HT1080 (cell line): ENCODE measurements around the gene LIMS4. TPM values are rescaled to one million over a fixed set of nuclear protein-coding genes. Genes with fewer than 3 reads are reported as not detected.
"Not testable (repeated sequence)": the region's sequence is repeated elsewhere in the genome, so short reads cannot be mapped to it uniquely, and the experiment has no call there.

ENCODE experiments used
- DNase-seq: peaks from one replicate; pipeline ENCODE4 v3.0.0-alpha.2; 2015; ENCODE audit warnings: low read depth
- total RNA-seq: library from RNA; depleted of rRNA; stranded (reverse); fragments of >200 nt; shearing (Covaris generic); gene quantifications from 2 replicates; pipeline ENCODE4 v1.2.3, GENCODE V29; 2014

LIMS4 gene
- total RNA-seq, 1 experiment from 2014 or later = 0.18 TPM

DNA sequence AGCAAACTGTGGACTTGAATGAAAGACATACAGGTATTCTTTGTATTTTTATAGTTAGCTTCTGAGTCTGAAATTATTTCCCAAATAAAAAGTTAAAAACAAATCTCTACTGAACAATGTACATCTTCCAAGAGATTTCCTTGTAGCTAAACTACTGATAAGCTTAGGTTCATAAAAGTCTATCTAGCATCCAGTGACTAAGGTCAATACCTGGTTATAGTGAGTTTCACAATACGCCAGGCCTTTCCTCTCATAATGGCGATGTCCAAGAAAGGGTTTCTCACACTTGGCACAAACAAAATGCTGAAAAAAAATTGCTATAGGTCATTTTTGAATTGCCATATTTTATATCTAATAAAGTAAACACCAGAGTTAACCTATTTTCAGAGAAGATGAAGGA lies 21.7 kb downstream of the LIMS4 start:
- not testable (repeated sequence) for DNase-seq

GRCh38 chr2:110449127-110449947 lies 23.3 kb downstream of the LIMS4 start:
- not testable (repeated sequence) for DNase-seq

DNA sequence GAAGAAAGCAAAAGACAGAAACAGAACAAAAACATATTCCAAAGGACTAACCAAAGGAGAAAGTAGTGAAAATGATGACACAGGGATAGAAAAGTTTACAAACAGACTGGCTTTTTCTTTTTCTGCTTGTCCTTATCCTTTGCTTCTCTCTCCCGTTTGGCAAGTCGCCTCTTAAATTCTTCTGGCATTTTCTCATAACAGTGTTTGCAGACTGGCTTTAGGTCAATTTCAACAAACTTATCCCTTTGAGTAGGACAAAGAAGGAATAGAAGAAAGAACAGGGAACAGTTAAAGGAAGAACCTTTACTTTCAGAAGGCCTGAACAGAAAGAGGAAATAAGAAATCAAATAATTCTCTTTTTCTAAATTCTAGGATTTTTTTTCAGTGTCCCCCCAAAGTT lies 26.0 kb downstream of the LIMS4 start:
- DNase-seq = not testable (repeated sequence)

GRCh38 chr2:110443305-110444005 lies 29.2 kb downstream of the LIMS4 start:
- not testable (repeated sequence) for DNase-seq

DNA sequence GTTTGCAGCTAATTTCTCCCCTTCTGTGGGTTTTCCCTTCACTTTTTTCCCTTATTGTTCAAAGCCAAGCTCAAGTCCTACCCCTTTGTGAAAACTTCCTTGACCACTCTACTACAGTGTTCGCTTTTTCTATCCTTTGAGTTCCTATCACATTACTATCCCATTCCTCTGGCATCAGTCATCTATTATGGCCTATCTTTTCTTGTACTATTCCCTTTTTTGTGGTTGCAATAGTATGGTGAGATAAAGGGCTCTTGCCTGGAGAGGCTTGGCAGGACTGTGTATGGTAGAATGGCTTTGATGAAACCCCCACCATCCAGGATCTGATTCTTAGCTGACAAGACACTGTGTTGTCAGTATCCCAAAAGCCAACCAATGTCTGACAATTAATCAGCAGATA lies 30.7 kb downstream of the LIMS4 start:
- DNase-seq = not testable (repeated sequence)

DNA sequence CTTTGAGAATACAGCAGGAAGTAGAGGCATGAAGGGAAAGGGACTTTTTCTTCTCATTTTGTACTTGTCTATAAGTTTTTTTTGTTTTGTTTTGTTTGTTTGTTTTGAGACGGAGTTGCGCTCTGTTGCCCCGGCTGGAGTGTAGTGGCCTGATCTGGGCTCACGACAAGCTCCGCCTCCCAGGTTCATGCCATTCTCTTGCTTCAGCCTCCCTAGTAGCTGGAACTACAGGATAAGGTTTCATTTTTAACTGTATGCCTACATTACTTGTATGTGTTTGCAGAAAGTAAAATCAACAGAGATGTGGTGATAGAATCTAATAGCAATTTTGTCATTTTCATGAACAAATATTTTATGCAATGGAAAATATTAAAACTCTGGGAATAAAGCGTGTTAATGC lies 38.1 kb downstream of the LIMS4 start:
- not testable (repeated sequence) for DNase-seq

DNA sequence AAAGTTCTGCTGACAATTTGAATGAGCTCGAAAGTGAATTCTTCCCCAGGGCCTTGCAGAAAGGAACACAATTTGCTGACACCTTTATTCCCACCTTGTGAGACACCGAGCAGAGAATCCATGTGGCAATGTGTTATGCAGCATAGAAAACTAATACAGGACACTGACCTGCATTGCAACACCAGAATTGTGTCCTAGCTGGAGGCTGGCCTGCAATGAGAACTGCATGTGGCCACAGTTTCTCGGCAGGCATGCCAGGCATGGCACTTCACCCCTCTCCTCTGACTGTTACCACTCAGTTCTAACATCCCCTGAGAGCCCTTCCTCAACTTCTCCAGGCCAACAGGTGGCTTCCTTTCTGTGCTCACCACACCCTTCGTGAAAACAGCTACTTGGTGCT lies 46.9 kb downstream of the LIMS4 start:
- not testable (repeated sequence) for DNase-seq

DNA sequence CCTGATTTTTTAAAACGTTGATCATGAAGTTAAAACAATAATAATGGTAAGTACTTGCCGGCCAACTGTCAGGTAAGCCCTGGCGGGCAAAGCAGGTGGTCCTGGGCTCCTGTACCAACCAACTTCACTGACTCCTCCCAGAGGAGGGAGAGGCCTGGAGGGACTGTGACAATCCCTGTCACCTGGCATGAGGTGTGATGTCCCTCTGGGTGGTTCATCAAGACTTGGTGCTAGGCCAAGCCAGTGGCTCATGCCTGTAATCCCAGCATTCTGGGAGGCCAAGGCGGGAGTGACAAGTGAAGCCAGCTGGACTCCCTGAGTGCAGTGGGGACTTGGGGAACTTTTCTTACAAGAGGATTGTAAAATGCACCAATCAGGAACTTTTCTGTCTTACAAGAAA lies 48.2 kb downstream of the LIMS4 start:
- DNase-seq = not testable (repeated sequence)

DNA sequence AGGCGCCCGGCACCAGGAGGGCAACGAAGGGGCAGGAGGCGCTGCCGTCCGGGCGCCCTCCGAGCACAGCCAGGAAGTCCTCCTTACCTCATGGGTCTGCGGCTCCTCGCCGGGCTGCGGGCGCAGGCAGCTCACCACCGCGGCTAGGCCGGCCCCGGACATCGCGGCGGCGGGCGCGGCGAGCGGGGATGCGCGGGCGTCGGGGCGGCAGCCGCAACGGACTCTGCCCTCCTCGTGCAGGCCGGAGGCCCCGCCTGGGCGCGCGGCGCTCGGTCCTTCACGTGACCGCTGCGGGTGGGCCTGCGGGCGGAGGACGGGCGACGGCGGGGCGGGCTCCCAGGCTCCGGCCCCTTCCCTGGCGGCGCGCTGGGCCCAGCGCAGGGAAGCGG lies 49.0 kb downstream of the LIMS4 start:
- DNase-seq = not testable (repeated sequence)

GRCh38 chr2:110422852-110423573 lies 49.6 kb downstream of the LIMS4 start:
- not testable (repeated sequence) for DNase-seq

- DNase-seq = not testable (repeated sequence)
Measured at GRCh38 chr2:110420641-110421354, 51.8 kb downstream of the LIMS4 start.

GRCh38 chr2:110407142-110407541 lies 65.5 kb downstream of the LIMS4 start:
- not testable (repeated sequence) for DNase-seq

GRCh38 chr2:110404988-110405387 lies 67.6 kb downstream of the LIMS4 start:
- DNase-seq = not testable (repeated sequence)

DNA sequence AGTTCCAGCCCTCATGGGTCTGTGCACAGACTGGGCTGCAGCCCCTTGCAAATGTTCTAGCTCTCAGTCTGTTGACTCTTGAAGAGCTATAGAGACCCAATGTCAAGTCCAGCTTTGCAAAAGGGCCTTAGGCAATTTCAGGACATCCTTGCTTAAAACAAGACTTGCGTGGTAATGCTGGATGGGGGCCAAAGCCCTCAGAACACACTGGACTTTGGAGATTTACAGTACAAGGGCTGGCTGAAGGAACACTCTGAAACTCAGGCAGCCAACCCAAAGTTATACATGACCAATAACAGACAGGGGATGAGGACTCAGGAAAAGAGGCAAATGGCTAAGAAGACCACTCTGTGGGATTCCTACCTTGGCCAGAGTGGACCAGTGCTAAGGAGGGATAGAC lies 68.4 kb downstream of the LIMS4 start:
- DNase-seq = not testable (repeated sequence)

DNA sequence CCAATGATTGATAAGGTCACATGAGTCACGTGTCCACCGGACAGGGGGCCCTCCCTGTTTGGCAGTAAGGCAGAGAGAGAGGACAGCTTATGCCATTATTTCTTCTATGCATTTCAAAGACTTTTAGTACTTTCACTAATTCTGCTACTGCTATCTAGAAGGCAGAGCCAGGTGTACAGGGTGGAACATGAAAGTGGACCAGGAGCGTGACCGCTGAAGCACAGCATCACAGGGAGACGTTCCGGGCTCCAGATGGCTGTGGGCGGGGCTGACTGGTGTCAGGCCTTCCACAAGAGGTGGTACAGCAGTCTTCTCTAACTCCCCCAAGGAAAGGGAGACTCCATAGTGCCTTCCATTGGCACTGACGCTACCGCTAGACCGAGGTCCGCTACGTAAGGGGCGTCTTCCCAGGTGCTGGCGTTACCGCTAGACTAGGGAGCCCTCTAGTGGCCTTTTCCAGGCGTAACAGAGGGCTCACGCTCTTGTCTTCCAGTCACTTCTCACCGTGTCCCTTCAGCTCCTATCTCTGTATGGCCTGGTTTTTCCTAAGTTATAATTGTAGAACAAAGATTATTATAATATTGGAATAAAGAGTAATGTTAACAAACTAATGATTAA lies 71.5 kb downstream of the LIMS4 start:
- DNase-seq = not testable (repeated sequence)

DNA sequence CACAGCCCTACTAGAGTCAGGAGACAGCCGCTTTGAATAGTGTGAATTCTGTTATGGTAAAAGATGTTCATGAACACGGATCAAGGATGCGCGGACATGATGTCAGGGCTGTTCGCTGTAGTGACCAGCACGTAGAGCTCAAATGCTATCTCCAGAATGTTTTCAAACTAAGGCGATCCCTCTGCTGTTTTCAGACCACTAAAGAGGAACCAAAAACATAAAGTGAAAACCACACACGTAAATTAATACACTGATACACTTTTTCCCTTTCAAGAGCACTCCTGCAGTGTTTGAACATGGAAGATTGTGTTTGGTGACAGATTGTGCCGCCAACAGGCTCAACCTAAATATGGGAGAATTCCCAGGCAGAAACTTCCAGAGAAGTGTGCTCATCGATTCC lies 73.2 kb downstream of the LIMS4 start:
- DNase-seq = not testable (repeated sequence)

- not testable (repeated sequence) for DNase-seq
Measured at GRCh38 chr2:110395990-110396389, 76.6 kb downstream of the LIMS4 start.
